Measurements from ENCODE around the gene C1QB.
"Not testable (repeated sequence)": the region's sequence is repeated elsewhere in the genome, so short reads cannot be mapped to it uniquely, and the experiment has no call there.

C1QB gene

DNA sequence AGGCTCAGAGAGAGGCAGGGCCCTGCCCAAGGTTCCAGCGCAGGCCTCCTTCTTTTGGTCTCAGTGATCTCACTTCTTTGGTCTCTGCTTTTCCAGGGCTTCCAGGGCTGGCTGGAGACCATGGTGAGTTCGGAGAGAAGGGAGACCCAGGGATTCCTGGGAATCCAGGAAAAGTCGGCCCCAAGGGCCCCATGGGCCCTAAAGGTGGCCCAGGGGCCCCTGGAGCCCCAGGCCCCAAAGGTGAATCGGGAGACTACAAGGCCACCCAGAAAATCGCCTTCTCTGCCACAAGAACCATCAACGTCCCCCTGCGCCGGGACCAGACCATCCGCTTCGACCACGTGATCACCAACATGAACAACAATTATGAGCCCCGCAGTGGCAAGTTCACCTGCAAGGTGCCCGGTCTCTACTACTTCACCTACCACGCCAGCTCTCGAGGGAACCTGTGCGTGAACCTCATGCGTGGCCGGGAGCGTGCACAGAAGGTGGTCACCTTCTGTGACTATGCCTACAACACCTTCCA lies 7.7 kb downstream of the C1QB start:
- no peak overlapping the region for H3K4me3 ChIP-seq (ENCODE audit: low read depth, low read length)
- no peak for DNase-seq (ENCODE audit: low read depth)

DNA sequence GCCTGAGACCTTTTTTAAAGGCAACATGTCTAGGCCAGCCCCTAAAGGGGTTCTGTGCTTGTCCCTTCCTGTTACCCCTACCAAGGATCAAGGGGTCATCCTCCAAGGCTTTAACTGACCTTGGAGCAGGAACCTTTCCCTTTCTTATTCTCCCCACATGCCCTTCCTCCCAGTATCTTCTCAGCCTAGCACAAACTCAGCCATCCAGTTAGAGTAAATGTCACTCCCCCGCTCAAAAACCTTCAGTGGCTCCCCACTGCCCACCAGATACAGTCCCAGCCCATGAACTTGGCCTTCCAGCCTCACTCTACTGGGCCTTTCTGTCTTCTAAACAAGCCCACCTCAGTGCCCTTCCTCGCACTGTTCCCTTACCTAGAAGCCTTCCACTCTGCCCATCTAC lies 8.8 kb downstream of the C1QB start:
- DNase-seq (ENCODE audit: low read depth) = no peak

DNA sequence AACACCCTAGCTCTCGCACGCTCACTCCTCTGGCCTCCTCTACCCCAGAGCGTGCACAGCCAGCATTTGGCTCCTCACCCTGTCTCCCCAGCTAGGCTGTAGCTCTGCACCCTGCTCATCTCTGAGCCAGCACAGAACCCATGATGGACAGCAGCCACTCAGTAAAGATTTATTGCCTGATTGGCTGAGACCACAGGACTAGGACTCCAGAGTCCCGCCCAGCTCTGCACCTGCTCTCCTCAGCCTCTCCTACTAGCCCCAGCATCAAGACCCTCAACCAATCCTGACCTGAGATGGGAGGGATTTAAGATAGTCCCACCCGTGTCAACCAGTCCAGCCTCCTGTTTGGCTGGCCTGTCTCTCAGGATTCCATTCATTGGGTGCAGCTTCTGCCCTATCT lies 9.3 kb downstream of the C1QB start:
- H3K4me3 ChIP-seq (ENCODE audit: low read depth, low read length) = no peak overlapping the region
- no peak for DNase-seq (ENCODE audit: low read depth)

More for the DNA sequence above, 8.8 kb downstream of the C1QB start:
- no peak overlapping the region for H3K4me3 ChIP-seq (ENCODE audit: low read depth, low read length)

DNA sequence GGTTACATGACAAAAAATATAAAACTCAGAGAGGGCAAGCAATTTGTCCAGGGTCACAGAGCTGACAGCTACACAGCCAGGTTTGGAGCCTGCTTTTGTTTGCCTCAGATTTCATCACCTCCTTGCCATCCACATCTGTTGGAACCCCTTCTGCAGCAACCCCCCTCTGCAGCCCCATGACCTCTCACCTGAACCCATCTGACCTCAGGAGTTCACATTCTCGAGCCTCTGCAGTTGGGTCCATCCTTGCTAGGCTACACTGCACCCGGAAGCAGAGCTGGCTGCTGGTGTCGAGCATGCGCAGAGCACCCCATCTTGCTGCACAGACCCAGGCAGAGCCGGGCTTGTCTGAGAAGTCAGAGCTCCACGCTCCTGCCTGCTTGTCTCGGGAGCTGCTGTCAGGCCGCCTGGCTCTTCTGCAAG lies 10.0 kb downstream of the C1QB start:
- H3K4me3 ChIP-seq (ENCODE audit: low read depth, low read length) = no peak overlapping the region
- DNase-seq (ENCODE audit: low read depth) = no peak

DNA sequence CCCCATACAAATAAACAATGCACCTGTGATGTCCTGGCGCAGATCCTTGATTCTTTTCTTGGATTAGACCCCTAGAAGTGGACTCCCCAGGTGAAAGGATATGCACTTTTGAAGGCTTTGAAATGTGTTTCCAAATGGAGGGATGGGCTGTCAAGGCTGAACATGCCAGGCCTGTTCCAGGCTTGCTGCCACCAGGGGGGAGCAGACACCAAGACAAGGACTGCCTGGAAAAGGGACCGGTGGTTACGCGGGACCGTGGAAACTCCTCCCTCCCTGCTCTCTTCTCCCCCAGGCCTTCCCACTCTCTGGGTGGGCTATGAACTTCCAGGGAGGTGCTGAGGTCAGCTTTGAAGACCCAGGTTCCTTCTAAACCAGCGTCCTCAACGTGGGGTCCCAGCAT lies 12.7 kb downstream of the C1QB start:
- no peak overlapping the region for H3K4me3 ChIP-seq (ENCODE audit: low read depth, low read length)
- DNase-seq (ENCODE audit: low read depth) = no peak

DNA sequence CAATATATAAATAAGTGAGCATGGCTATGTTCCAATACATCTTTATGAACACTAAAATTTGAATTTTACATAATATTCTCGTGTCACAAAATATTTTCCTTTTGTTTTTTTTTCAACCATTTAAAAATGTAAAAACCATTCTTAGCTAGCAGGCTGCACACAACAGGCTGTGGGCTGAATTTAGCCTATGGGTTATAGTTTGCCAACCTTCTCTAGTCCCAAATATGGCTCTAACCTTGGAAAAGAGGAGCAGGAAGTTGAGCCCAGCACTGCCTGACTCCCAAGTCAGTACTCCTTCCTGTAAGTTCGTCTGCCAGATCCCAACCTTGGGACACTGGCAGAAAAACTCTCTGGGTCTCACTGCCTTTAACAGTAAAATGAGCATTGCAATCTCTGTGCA lies 13.4 kb downstream of the C1QB start:
- no peak for DNase-seq (ENCODE audit: low read depth)
- H3K4me3 ChIP-seq (ENCODE audit: low read depth, low read length) = no peak overlapping the region

DNA sequence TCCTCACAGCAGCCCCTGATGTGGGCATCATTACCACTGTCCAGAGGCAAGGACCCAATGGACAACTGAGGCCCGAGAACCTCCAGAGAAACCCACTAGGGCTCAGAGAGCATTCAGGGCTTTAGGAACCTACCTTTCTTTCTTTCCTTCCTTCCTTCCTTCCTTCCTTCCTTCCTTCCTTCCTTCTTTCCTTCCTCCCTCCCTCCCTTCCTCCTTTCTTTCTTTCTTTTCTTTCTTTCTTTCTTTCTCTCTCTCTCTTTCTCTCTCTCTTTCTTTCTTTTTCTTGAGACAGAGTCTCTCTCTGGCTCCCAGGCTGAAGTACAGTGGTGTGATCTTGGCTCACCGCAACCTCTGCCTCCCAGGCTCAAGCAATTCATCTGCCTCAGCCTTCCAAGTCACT lies 15.8 kb downstream of the C1QB start:
- not testable (repeated sequence) for DNase-seq (ENCODE audit: low read depth); H3K4me3 ChIP-seq (ENCODE audit: low read depth, low read length)

DNA sequence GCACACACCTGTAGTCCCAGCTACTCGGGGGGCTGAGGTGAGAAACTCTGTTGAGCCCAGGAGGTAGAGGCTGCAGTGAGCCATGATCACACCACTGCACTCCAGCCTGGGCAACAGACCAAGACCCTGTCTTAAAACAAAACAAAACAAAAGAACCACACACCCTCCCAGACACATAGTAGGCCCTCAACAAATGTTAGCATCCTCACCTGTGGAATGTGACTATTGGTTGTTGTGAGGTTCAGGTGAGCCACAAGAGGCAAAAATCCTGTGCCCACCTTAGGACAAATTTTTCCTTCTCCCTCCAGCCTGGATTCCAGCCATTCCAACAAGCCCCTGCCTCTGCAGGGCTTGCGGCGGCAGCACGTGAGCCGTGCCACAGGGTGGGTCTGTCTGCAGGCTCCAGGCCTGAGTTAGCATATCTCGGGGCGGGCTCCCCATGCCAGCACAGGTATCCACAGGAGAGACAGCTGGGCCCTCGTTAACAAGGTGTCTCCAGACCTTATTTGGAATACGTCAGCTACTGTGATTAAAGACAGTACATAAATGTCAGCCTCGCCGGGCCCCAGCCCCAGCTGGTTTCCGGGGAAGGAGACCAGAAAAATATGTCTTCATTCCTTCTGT lies 17.4 kb downstream of the C1QB start:
- no peak overlapping the region for H3K4me3 ChIP-seq (ENCODE audit: low read depth, low read length)
- no peak for DNase-seq (ENCODE audit: low read depth)

DNA sequence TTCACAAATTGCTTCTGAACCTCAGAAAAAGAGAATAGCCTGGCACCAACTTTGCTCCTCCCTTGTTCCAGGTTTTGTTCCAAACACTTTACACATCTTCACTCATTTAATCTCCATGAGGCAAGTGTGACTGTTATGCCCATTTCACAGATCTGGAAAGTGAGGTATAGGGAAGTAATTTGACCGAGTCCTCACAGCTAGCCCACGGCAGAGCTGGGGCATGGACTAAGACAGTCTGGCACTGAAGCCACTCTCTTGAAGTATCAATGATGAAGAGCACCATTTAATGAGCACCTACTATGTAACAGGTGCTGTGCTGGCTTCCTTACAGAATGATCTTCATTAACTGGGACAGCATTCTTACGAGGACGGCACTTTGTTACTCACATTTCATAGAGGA lies 19.0 kb downstream of the C1QB start:
- DNase-seq (ENCODE audit: low read depth) = no peak
- H3K4me3 ChIP-seq (ENCODE audit: low read depth, low read length) = no peak overlapping the region

DNA sequence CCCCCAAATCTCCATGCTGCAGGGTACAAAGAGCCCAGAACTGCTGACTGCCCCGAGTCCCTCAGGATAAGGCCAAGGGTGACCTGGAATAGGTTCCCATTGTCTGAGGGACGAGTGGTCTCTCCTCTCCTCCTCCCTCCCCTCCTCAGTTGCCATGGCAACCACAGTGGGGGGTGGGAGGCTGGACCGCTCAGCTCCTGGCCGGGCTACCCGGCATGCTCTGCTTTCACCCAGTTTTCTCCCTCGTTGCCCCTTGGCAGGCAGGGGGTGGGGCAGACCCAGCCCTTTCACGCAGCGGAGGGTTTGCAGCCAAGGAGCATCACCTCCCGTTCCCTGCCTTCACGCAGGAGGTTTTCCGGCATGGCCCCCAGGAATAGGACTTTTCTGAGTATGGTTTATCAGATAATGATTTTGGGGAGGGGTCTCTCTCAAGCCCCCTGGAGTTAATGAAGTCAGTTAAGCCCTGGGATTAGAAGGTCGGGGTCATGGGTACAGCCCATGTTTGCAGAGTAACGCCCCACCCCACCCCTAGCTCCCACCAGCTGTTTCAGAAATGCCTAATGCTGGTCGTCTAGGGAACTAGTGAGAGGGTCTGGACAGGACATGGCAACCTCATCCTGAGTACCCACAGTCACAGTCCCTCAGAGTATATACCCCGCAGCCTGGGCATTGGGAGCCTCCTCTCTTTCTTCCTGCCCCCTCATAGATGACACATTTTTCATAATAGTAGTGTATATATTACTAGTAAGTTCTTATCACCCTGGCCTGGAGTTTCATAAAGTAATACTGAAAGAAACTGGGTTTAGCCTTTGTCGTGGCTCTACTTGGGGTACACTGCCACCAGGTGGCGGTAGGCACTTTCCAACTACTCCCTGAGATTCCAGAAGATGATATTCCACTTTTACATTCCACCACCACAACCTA lies 20.7 kb downstream of the C1QB start:
- no peak overlapping the region for H3K4me3 ChIP-seq (ENCODE audit: low read depth, low read length)
- peak; percentile 15 for DNase-seq (ENCODE audit: low read depth)

DNA sequence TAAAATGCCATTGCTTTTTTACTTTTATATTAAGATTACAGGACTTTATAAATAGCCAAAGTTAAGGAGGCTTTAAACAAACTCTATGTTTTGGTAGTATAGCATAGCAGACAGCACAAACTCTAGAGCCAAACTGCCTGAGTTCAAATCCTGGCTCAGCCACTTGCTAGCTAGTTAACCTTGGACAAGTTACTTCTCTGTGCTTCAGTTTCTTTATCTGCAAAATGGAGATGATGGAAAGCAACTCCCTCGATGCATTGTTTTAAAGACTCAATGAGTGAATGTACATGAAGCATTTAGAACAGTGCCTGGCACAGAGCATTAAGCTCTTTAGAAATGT lies 21.3 kb downstream of the C1QB start:
- no peak overlapping the region for H3K4me3 ChIP-seq (ENCODE audit: low read depth, low read length)
- DNase-seq (ENCODE audit: low read depth) = no peak

DNA sequence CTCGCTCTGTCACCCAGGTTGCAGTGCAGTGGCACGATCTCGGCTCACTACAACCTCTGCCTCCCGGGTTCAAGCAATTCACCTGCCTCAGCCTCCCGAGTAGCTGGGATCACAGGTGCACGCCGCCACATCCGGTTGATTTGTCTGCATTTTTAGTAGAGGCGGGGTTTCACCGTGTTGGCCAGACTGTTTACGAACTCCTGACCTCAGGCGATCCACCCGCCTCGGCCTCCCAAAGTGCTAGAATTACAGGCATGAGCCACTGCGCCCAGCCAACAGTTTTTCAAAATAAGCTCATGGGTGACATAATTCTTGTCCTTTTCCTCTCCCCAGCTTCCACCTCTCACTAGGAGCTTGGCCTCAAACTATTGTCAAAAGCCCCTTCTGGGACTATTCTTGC lies 23.1 kb downstream of the C1QB start:
- H3K4me3 ChIP-seq (ENCODE audit: low read depth, low read length); DNase-seq (ENCODE audit: low read depth): not testable (repeated sequence)

DNA sequence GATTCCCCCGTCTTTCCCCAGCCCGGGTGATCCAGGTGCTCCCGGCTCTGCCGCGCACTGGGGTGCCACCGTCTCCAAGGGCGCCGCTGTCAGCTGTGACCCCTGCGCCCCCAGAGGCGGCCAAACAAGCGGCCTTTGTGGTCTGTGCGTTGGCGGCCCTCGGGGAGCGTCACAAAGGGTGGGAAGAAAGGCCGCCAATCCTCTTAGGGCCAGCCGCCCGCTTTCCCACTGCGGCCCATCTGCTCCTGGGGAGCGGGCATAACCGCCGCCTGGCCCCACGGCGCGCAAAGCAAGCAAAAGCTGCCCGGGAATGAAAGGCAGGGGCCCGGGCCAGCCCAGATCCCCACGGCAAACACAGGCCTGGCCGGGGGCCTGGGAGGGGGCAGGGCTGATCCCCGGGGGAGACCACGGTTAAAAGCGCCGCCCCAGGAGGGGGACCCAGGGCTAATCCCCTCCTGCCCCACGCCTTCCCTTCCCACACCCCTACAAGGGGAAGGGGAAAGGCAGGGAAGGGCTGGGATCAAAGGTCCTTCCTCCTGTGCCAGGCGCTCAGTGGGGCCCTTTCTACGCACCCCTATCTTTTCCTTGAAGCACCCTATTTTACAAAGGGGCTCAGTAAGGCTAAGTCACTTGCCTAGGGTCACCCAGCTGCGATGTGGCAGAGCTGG lies 24.0 kb downstream of the C1QB start:
- DNase-seq (ENCODE audit: low read depth) = no peak
- no peak overlapping the region for H3K4me3 ChIP-seq (ENCODE audit: low read depth, low read length)

DNA sequence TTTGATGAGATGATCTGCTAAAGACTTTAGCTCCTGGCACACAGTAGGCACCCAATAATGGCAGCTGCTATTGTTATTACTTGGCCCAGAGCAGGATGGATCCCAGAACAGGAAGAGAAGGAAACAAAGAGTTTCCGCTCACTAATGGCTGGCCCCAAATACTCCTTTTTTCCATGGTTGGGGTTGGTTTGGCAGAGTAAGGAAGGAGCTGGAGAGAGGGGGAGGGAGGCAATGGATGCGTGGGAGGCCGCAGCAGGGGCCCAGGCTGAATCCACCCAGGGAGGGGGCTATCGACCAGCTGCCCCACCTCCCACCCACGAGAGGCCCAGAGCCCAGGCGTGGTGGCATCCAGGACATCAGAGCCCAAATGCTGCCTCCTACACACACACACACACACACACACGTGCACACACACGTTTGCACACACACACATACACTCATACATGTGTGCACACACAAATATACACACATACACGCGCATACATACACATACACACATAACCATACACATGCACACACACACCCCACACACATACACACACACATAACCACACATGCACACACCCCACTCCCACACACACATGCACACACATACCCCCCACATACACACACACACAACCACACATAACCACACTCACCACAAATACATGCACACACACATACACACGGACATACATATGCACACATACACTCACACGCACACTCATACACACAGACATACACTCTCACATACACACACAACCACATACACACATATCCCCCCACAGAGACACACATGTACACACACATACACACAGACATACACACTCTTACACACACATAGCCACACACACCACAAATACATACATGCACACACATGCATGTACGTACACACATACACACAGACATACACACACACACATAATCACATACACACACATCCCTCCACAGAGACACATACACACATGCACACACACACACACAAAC lies 25.2 kb downstream of the C1QB start:
- no peak overlapping the region for H3K4me3 ChIP-seq (ENCODE audit: low read depth, low read length)
- no peak for DNase-seq (ENCODE audit: low read depth)

DNA sequence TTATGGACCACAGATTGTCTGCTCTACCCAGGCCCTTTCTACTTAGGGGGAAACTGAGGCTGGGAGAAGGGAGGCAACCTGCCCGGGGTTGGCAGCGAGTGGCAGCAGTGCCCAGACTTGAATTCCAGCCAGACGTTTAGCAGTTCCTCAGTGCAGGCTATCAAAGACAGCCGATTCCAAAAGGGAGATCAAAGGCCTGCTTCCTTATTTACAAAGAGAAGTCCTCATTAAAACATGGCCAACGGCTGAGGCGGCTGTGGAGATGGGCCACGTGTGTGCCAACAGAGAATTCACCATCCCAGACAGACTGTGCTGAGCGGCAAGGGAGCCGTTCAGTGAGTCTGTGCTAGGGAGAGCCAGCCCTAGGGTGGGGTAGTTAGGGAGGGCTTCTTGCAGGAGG lies 27.7 kb downstream of the C1QB start:
- no peak for DNase-seq (ENCODE audit: low read depth)
- no peak overlapping the region for H3K4me3 ChIP-seq (ENCODE audit: low read depth, low read length)

DNA sequence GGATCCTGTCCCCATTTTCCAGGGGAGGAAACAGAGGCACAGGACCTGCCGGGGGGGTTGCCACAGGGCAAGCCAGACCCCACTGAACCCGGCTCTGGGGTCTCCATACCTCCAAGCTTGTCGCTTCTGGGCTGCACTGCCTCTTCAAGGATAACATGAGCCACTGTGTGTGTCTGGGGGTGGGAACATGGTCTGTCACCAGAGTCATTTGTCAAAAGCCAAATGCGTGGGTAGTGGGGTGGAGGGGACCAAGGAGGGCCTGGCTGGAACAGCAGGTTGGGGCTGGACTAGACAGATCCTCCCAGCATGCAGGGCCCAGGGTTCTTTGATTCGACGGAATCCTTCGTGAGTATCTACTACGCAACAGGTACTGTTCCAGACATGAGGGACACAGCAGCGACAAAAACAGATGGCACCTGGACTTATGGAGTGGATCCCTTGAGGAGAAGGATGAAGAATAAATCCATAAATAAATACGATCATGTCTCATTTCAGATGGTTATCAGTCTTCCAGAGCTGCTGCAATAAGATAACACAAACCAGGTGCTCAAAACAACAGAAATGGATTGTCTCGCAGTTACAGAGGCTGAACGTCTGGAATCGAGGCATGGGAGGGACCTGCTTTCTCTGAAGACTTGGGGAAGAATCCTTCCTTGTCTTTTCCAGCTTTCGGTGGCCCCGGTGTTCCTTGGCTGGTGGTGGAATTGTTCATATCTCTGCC lies 28.7 kb downstream of the C1QB start:
- no peak overlapping the region for H3K4me3 ChIP-seq (ENCODE audit: low read depth, low read length)
- DNase-seq (ENCODE audit: low read depth) = no peak

DNA sequence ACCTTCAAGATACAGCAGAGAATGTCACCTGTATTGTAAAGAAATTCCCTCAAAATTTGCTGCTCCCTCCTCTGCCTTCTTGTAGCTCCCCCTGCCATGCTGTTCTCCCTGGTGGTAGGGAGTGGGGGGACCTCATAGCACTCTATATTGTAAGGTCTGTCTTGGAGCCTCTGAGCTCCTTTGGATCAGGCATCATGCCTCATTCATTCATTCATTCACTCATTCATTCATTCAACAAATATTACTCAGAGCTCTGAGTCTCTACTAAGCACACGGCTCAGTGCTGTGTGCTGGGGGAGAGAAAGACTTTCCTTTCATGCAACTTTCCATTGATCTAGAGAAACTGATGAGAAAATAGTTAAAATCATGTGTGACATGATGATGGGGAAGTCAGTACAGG lies 30.5 kb downstream of the C1QB start:
- DNase-seq (ENCODE audit: low read depth) = no peak
- no peak overlapping the region for H3K4me3 ChIP-seq (ENCODE audit: low read depth, low read length)

DNA sequence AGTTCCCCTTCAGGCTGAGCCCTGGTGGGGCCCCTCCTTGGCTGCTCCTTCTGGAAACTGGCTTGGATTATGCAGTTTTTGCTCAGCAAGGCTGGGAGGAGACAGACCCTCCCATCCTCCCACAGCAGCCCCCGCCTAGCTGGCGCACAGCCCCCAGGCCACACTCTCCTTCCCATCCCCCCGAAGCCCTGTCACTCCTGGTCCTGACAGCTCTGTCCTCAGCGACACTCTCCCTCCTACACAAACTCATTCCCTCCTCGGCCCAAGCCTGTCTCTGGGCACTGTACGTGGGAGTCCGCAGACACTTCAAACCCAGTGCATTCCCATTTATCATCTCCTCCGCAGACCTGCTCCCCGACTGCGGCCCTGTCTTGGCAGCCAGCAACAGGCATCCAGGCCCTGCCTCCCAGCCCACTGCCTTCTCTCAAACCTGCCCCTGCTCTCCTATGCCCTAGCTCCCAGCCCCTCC lies 32.6 kb downstream of the C1QB start:
- H3K4me3 ChIP-seq (ENCODE audit: low read depth, low read length) = no peak overlapping the region
- no peak for DNase-seq (ENCODE audit: low read depth)

DNA sequence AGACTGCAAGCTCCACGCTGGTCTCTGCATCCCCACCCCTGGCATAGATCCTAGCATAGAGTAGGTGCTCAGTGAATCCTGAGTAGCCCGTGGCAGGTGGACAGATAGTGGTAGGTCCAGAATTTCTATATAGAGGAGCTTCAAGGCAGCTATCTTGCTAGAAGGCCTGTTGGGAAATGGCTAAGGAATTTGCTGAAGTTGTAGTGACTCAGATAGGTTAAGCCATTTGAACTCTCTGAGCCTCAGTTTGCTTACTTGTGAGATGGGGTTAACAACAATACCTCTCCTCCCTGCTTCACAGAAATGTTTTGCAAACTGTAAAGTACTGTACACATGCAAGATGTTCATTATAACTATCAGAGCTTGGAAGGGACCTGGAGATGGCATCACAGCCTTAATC lies 34.2 kb downstream of the C1QB start:
- no peak overlapping the region for H3K4me3 ChIP-seq (ENCODE audit: low read depth, low read length)
- DNase-seq (ENCODE audit: low read depth) = no peak
